ENCODE data around the gene ZMYND19.

DNA sequence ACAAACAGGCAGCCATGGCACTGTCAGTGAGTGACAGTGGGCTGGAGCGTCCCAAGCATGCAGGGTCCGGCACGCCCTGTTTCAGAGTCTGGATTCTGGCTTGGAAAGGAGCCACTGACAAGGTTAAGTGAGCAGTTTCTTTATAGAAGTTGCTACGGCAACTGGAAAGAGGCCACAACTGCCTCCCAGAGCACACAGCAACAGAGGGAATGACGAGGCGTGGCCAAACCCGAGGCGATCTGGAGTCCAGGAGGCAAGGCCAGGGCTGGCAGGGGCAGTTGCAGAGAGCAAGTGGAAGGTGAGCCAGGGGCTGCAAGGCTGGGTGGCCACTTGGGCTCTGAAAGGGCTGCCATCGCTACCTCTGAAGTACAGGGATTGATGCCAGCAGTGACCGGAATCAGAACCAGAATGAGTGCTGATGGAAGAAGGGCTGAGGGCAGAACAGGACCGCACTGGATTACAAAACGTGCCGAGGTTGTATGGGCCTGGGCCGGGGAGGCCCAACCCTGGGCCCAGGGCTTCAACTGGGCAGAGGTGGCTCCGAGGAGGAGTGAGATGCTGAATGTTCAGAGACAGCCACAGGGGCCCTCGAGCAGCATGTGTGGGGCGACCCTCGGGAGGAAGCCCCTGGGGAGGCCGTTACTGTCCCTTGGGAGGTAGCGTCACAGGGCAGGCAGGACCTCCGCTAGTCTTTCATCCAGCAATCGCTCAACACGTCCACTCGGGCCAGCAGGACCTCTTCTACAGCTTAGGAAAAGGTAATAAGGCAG lies 34.1 kb downstream of the ZMYND19 start:
- TF ChIP-seq POLR2A (IDR thresholded peaks at IDR 0.05) (no peak), EP300 (IDR thresholded peaks at IDR 0.05) (no peak)
- TF ChIP-seq, protein P1, sequence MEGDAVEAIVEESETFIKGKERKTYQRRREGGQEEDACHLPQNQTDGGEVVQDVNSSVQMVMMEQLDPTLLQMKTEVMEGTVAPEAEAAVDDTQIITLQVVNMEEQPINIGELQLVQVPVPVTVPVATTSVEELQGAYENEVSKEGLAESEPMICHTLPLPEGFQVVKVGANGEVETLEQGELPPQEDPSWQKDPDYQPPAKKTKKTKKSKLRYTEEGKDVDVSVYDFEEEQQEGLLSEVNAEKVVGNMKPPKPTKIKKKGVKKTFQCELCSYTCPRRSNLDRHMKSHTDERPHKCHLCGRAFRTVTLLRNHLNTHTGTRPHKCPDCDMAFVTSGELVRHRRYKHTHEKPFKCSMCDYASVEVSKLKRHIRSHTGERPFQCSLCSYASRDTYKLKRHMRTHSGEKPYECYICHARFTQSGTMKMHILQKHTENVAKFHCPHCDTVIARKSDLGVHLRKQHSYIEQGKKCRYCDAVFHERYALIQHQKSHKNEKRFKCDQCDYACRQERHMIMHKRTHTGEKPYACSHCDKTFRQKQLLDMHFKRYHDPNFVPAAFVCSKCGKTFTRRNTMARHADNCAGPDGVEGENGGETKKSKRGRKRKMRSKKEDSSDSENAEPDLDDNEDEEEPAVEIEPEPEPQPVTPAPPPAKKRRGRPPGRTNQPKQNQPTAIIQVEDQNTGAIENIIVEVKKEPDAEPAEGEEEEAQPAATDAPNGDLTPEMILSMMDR (IDR thresholded peaks at IDR 0.05) = no peak
